PC-9 (cell line): ENCODE data around the gene FREM3. TPM values are rescaled to one million over a fixed set of nuclear protein-coding genes. Genes with fewer than 3 reads are reported as not detected.

Experiments
- BruUV-seq: library from RNA; stranded (reverse); fragments of 400-500 nt; replicated peaks from 2 replicates; lab custom pipeline; 2021; lab: Mats Ljungman, UMichigan
- CTCF ChIA-PET: fragments of 300-600 bp; sonication (Branson Sonifier 250); formaldehyde crosslinking; loops from one replicate; lab custom pipeline; 2022; ENCODE audit warnings: antibody characterized with exemption; lab: Charles Lee
- POLR2A ChIA-PET: fragments of 300-600 bp; sonication (Branson Sonifier 250); formaldehyde crosslinking; loops from one replicate; lab custom pipeline; 2022; ENCODE audit warnings: antibody characterized with exemption; ENCODE audit not compliant: unreplicated experiment; lab: Charles Lee
- DNase-seq, 2 experiments: peaks; one replicate each; pipeline versions ENCODE4 v3.0.0 to v3.0.0-alpha.2; 2015 to 2022; ENCODE audit warnings: mixed read lengths in 1 of 2
- H2AFZ ChIP-seq: fragments of 200-600 bp; sonication (generic); 2 replicates; pipeline ENCODE4 v1.8.1; 2017; ENCODE audit warnings: antibody characterized with exemption
- H3F3A ChIP-seq: fragments of 200-600 bp; sonication (generic); 2 replicates; pipeline ENCODE4 v1.8.1; 2017; ENCODE audit warnings: antibody characterized with exemption, mild to moderate bottlenecking, low read depth; ENCODE audit not compliant: insufficient read depth
- H3K27ac ChIP-seq: fragments of 200-600 bp; sonication (generic); 2 replicates; pipeline ENCODE4 v1.6.1; 2016; ENCODE audit warnings: mixed run types
- H3K27me3 ChIP-seq: fragments of 200-600 bp; sonication (generic); 2 replicates; pipeline ENCODE4 v1.6.1; 2016; ENCODE audit warnings: low read depth, mixed run types; ENCODE audit not compliant: insufficient read depth
- H3K36me3 ChIP-seq: fragments of 200-600 bp; sonication (generic); 2 replicates; pipeline ENCODE4 v1.6.1; 2016; ENCODE audit warnings: low read depth, mixed run types
- H3K4me1 ChIP-seq: fragments of 200-600 bp; sonication (generic); replicated peaks from 2 replicates; pipeline ENCODE4 v1.6.1; 2016; ENCODE audit warnings: mixed run types; ENCODE audit not compliant: insufficient read depth
- H3K4me2 ChIP-seq: fragments of 200-600 bp; sonication (generic); 2 replicates; pipeline ENCODE4 v1.6.1; 2017; ENCODE audit warnings: mixed run types
- H3K4me3 ChIP-seq: fragments of 200-600 bp; sonication (generic); 2 replicates; pipeline ENCODE4 v1.6.1; 2016; ENCODE audit warnings: mixed run types
- H3K79me2 ChIP-seq: fragments of 200-600 bp; sonication (generic); 2 replicates; pipeline ENCODE4 v1.6.1; 2017; ENCODE audit warnings: low read depth, mixed run types
- H3K9me2 ChIP-seq: fragments of 200-600 bp; sonication (generic); 2 replicates; pipeline ENCODE4 v1.8.1; 2017; ENCODE audit warnings: mild to moderate bottlenecking; ENCODE audit not compliant: insufficient read depth
- H3K9me3 ChIP-seq: fragments of 200-600 bp; sonication (generic); 2 replicates; pipeline ENCODE4 v1.8.1; 2016; ENCODE audit warnings: low read depth; ENCODE audit not compliant: insufficient read depth
- H4K20me1 ChIP-seq: fragments of 200-600 bp; sonication (generic); 2 replicates; pipeline ENCODE4 v1.8.1; 2017; ENCODE audit not compliant: insufficient read depth
- CTCF ChIP-seq: fragments of 200-600 bp; sonication (generic); conservative IDR thresholded peaks from 2 replicates; pipeline ENCODE4 v1.6.1; 2017; ENCODE audit warnings: mixed run types, antibody characterized with exemption, mild to moderate bottlenecking, moderate library complexity
- EZH2 ChIP-seq: fragments of 200-600 bp; sonication (generic); IDR thresholded peaks from 2 replicates; pipeline ENCODE4 v1.8.0; 2017; ENCODE audit warnings: antibody characterized with exemption, low read depth
- intact Hi-C: fragments of 100-400 bp; cut with micrococcal nuclease; formaldehyde crosslinking; loops from one replicate; pipeline ENCODE4 v1.10.0; 2022; ENCODE audit not compliant: unreplicated experiment
- total RNA-seq: library from RNA; stranded (reverse); gene quantifications from 2 replicates; pipeline ENCODE4 v1.2.3, GENCODE V29; 2021

FREM3 gene
- total RNA-seq, 1 experiment from 2014 or later, result not detected

- no peaks in the 10 kb centered on the region for H3F3A ChIP-seq
- intact Hi-C loops, result no loop called here
- no peaks in the 10 kb centered on the region for H3K27me3 ChIP-seq
- H4K20me1 ChIP-seq, result no peaks in the 10 kb centered on the region
- TF ChIP-seq EZH2 (no peak), CTCF (no peak)
- H3K4me1 ChIP-seq, result no peaks in the 10 kb centered on the region
- H3K9me3 ChIP-seq, result no peaks in the 10 kb centered on the region
- BruUV-seq, result no TSS peak
- H2AFZ ChIP-seq, result no peak overlapping the region
- H3K9me2 ChIP-seq, result no peaks in the 10 kb centered on the region
- no peak for DNase-seq
- H3K27ac ChIP-seq, result no peak overlapping the region
- POLR2A ChIA-PET, result no interaction called here
- H3K36me3 ChIP-seq, result no peaks in the 10 kb centered on the region
- no peaks in the 10 kb centered on the region for H3K79me2 ChIP-seq
- no peak overlapping the region for H3K4me3 ChIP-seq
- CTCF ChIA-PET, result no interaction called here
- no peak overlapping the region for H3K4me2 ChIP-seq
Observed at GRCh38 chr4:143713553-143713952, 13.1 kb upstream of the FREM3 start.

- H3F3A ChIP-seq, result no peaks in the 10 kb centered on the region
- H3K27ac ChIP-seq, result no peak overlapping the region
- H3K79me2 ChIP-seq, result no peaks in the 10 kb centered on the region
- no peaks in the 10 kb centered on the region for H3K9me3 ChIP-seq
- ChIA-PET POLR2A (no interaction called here), CTCF (no interaction called here)
- H3K4me3 ChIP-seq, result no peak overlapping the region
- H3K36me3 ChIP-seq, result no peaks in the 10 kb centered on the region
- intact Hi-C loops, result no loop called here
- H3K27me3 ChIP-seq, result no peaks in the 10 kb centered on the region
- H4K20me1 ChIP-seq, result no peaks in the 10 kb centered on the region
- DNase-seq, result no peak
- H3K9me2 ChIP-seq, result no peaks in the 10 kb centered on the region
- H3K4me1 ChIP-seq, result no peaks in the 10 kb centered on the region
- H2AFZ ChIP-seq, result no peak overlapping the region
- no peak for TF ChIP-seq EZH2
- no peak for TF ChIP-seq CTCF
- H3K4me2 ChIP-seq, result no peak overlapping the region
- no TSS peak for BruUV-seq
Observed at GRCh38 chr4:143712155-143712550, 11.7 kb upstream of the FREM3 start.

GRCh38 chr4:143711543-143712154 lies 11.2 kb upstream of the FREM3 start:
- H3K27ac ChIP-seq, result no peak overlapping the region
- POLR2A ChIA-PET, result no interaction called here
- H3K79me2 ChIP-seq, result no peaks in the 10 kb centered on the region

More at GRCh38 chr4:143711543-143712154, 11.2 kb upstream of the FREM3 start:
- Histone ChIP-seq H3F3A (no peaks in the 10 kb centered on the region), H3K9me2 (no peaks in the 10 kb centered on the region), H3K4me2 (no peak overlapping the region), H4K20me1 (no peaks in the 10 kb centered on the region), H3K4me1 (no peaks in the 10 kb centered on the region), H3K27me3 (no peaks in the 10 kb centered on the region), H3K4me3 (no peak overlapping the region), H2AFZ (no peak overlapping the region), H3K36me3 (no peaks in the 10 kb centered on the region), H3K9me3 (no peaks in the 10 kb centered on the region)
- CTCF ChIA-PET, result no interaction called here
- intact Hi-C loops, result no loop called here
- DNase-seq, result no peak
- BruUV-seq, result no TSS peak
- TF ChIP-seq EZH2, result no peak
- TF ChIP-seq CTCF, result no peak
